Lung (tissue), 12 donors: ENCODE data around the gene DHX30. TPM values are rescaled to one million over a fixed set of nuclear protein-coding genes. Genes with fewer than 3 reads are reported as not detected.

Source experiments
- ATAC-seq: fragments of 200-7000 bp; cut with Tn5 transposase; one replicate; pipeline ENCODE4 v1.9.1; 2020; ENCODE audit warnings: moderate number of reproducible peaks; ENCODE audit not compliant: insufficient read depth, low FRiP score
- DNase-seq, 3 donors: peaks; one replicate each; pipeline ENCODE4 v3.0.0-alpha.2; 2013 to 2017
- H3K27ac ChIP-seq, 2 donors: one replicate each; pipeline ENCODE4 v1.5.1; 2013; ENCODE audit warnings: mild to moderate bottlenecking in 2 of 2, moderate library complexity in 2 of 2, control low read depth in 1 of 2, inconsistent platforms in 1 of 2, low read depth in 1 of 2, low read length in 1 of 2
- H3K27me3 ChIP-seq, 3 donors: one replicate each; pipeline ENCODE4 v1.5.1; 2013; ENCODE audit warnings: low read length in 2 of 3; ENCODE audit not compliant: control insufficient read depth in 3 of 3, insufficient read depth in 3 of 3
- H3K36me3 ChIP-seq, 4 donors: one replicate each; pipeline ENCODE4 v1.5.1; 2013; ENCODE audit warnings: low read length in 4 of 4, mild to moderate bottlenecking in 1 of 4, moderate library complexity in 1 of 4; ENCODE audit not compliant: control insufficient read depth in 4 of 4, insufficient read depth in 4 of 4
- H3K4me1 ChIP-seq, 5 donors: one replicate each; pipeline ENCODE4 v1.5.1; 2013; ENCODE audit warnings: low read length in 5 of 5, mild to moderate bottlenecking in 2 of 5, moderate library complexity in 1 of 5; ENCODE audit not compliant: control insufficient read depth in 5 of 5, insufficient read depth in 5 of 5
- H3K4me3 ChIP-seq: one replicate; pipeline ENCODE4 v1.5.1; 2013; ENCODE audit warnings: mild to moderate bottlenecking, control low read depth, moderate library complexity
- H3K9ac ChIP-seq, 2 donors: one replicate each; pipeline ENCODE4 v1.5.1; 2013; ENCODE audit warnings: low read length in 2 of 2, control low read depth in 1 of 2; ENCODE audit not compliant: insufficient read depth in 1 of 2
- H3K9me3 ChIP-seq, 4 donors: one replicate each; pipeline ENCODE4 v1.5.1; 2013; ENCODE audit warnings: low read length in 3 of 4, mild to moderate bottlenecking in 1 of 4, moderate library complexity in 1 of 4; ENCODE audit not compliant: control insufficient read depth in 4 of 4, insufficient read depth in 3 of 4
- CTCF ChIP-seq: IDR thresholded peaks from 2 replicates; pipeline ENCODE4 v1.5.1; 2012; ENCODE audit warnings: mild to moderate bottlenecking; ENCODE audit errors: control extremely low read depth, extremely low read depth
- WGBS, 2 donors: extraction: QIAGEN DNeasy Blood & Tissue Kit; methylation state at CpG; one replicate each; pipeline ENCODE4 v1.1.7; 2013; 5-methylcytosine and 5-hydroxymethylcytosine counted together
- polyA plus RNA-seq, 2 donors: library from polyadenylated mRNA; stranded (reverse); fragments of 200-250 nt; gene quantifications; one replicate each; pipeline ENCODE4 v1.2.1, GENCODE V29; 2013
- total RNA-seq, 2 donors: library from RNA; depleted of rRNA in 1 of 2; stranded (reverse); fragments of >200 nt in 1 of 2; gene quantifications; one replicate each; pipeline ENCODE4 v1.2.1, GENCODE V29; 2014 to 2021
- donor health status: control.
- donor health status: control.
- donor health status: Bipolar disorder and iron deficiency.
- donor health status: healthy.
- donor health status: DM: yes; HTN: yes; CAD: no.

Gene DHX30
- total and polyA plus RNA-seq, 4 donors = 42.2 to 65.9 (median 53.8) TPM

GRCh38 chr3:47854720-47855455 lies 52.0 kb downstream of the DHX30 start:
- Histone ChIP-seq H3K4me3 (no peak overlapping the region), H3K4me1 (no peaks in the 10 kb centered on the region), H3K27ac (no peak overlapping the region), H3K9ac (no peak overlapping the region), H3K9me3 (no peaks in the 10 kb centered on the region), H3K27me3 (no peaks in the 10 kb centered on the region), H3K36me3 (peaks cover 6 to 74% (median 41%) of the 10 kb centered on the region in 4 donors)
- ATAC-seq (no peak), DNase-seq (no peak)
- TF ChIP-seq CTCF = no peak
- 93 to 96% methylated on average over 14 of the region's 14 CpGs for WGBS, 2 donors

- H3K9ac ChIP-seq = no peak overlapping the region
- H3K4me3 ChIP-seq = no peak overlapping the region
- no peaks in the 10 kb centered on the region for H3K27me3 ChIP-seq
- DNase-seq = no peak
- no peaks in the 10 kb centered on the region for H3K9me3 ChIP-seq
- ATAC-seq = no peak
- H3K36me3 ChIP-seq = peaks cover 6 to 70% (median 40%) of the 10 kb centered on the region in 4 donors
- TF ChIP-seq CTCF = no peak
- no peak overlapping the region for H3K27ac ChIP-seq
- no peaks in the 10 kb centered on the region for H3K4me1 ChIP-seq
- 93 to 95% methylated on average over 21 of the region's 21 CpGs for WGBS, 2 donors
Observed at GRCh38 chr3:47855461-47856383, 52.8 kb downstream of the DHX30 start.

GRCh38 chr3:47856669-47857068 lies 53.7 kb downstream of the DHX30 start:
- H3K27ac ChIP-seq = no peak overlapping the region
- no peak overlapping the region for H3K9ac ChIP-seq
- no peaks in the 10 kb centered on the region for H3K9me3 ChIP-seq
- H3K36me3 ChIP-seq = peaks cover 6 to 64% (median 38%) of the 10 kb centered on the region in 4 donors
- no peak for DNase-seq
- 96% methylated on average over 11 of the region's 11 CpGs for whole genome bisulfite sequencing, 2 donors
- no peak for ATAC-seq
- no peak for TF ChIP-seq CTCF
- no peaks in the 10 kb centered on the region for H3K4me1 ChIP-seq
- H3K4me3 ChIP-seq = no peak overlapping the region
- H3K27me3 ChIP-seq = no peaks in the 10 kb centered on the region
